Lung microvascular endothelial cell (primary cell): ENCODE measurements around the gene ZNF519. TPM values are rescaled to one million over a fixed set of nuclear protein-coding genes. Genes with fewer than 3 reads are reported as not detected.

ENCODE experiments used
- DNase-seq, 2 donors: peaks; one replicate each; pipeline versions ENCODE4 v3.0.0 to v3.0.0-alpha.2; 2010; ENCODE audit warnings: low read depth in 2 of 2
- total RNA-seq: library from RNA; depleted of rRNA; stranded (reverse); fragments of >200 nt; gene quantifications from 2 replicates; pipeline ENCODE4 v1.2.1, GENCODE V29; 2014

The ZNF519 gene
- total RNA-seq, 1 donor from 2014 or later, result 1.4 TPM

GRCh38 chr18:14098428-14098827, 33.8 kb downstream of the ZNF519 start:
- DNase-seq, result no peak

GRCh38 chr18:14097761-14098160, 34.5 kb downstream of the ZNF519 start:
- DNase-seq, result no peak

GRCh38 chr18:14093307-14093915, 38.8 kb downstream of the ZNF519 start:
- no peak for DNase-seq

- DNase-seq, result no peak
These were observed 39.5 kb downstream of the ZNF519 start for GRCh38 chr18:14092625-14093306.

- DNase-seq, result no peak
These were observed 42.5 kb downstream of the ZNF519 start for GRCh38 chr18:14089781-14090180.

- no peak for DNase-seq
These were observed 43.0 kb downstream of the ZNF519 start for GRCh38 chr18:14089191-14089590.

GRCh38 chr18:14086458-14087231, 45.6 kb downstream of the ZNF519 start:
- peak; percentile 47 to 69 for DNase-seq

- DNase-seq, result no peak
These were observed 46.3 kb downstream of the ZNF519 start for GRCh38 chr18:14085770-14086457.

GRCh38 chr18:14075196-14075595, 57.0 kb downstream of the ZNF519 start:
- DNase-seq, result no peak

- no peak for DNase-seq
These were observed 58.0 kb downstream of the ZNF519 start for GRCh38 chr18:14074187-14074586.

GRCh38 chr18:14053661-14054060, 78.6 kb downstream of the ZNF519 start:
- DNase-seq, result no peak

Other genes starting within 250 kb of the ZNF519 start
- not detected in 2 replicates for gene MC2R, start 216.9 kb downstream of the ZNF519 start, total RNA-seq